DOHH2 (cell line): Measurements from ENCODE around the gene TRPM2.

Experiments
- H3F3A ChIP-seq: fragments of 200-600 bp; sonication (generic), shearing (Covaris generic); 2 replicates; pipeline ENCODE4 v1.6.0; 2016; ENCODE audit warnings: antibody characterized with exemption, mild to moderate bottlenecking; ENCODE audit not compliant: control insufficient read depth, insufficient read depth
- H3K27ac ChIP-seq: fragments of 200-600 bp; sonication (generic); 2 replicates; pipeline ENCODE4 v1.5.1; 2014; ENCODE audit warnings: low read depth, mild to moderate bottlenecking, low read length, moderate library complexity
- H3K27me3 ChIP-seq: fragments of 200-600 bp; sonication (generic); 2 replicates; pipeline ENCODE4 v1.6.1; 2014; ENCODE audit warnings: mild to moderate bottlenecking, low read length, mixed read lengths; ENCODE audit not compliant: control insufficient read depth
- H3K36me3 ChIP-seq: fragments of 200-600 bp; sonication (generic); 2 replicates; pipeline ENCODE4 v1.6.1; 2014; ENCODE audit warnings: mild to moderate bottlenecking, low read length, moderate library complexity, mixed read lengths; ENCODE audit not compliant: control insufficient read depth
- H3K4me1 ChIP-seq: fragments of 200-600 bp; sonication (generic); 2 replicates; pipeline ENCODE4 v1.6.1; 2014; ENCODE audit warnings: mild to moderate bottlenecking, low read length, mixed read lengths; ENCODE audit not compliant: control insufficient read depth
- H3K4me2 ChIP-seq: fragments of 200-600 bp; sonication (generic); 2 replicates; pipeline ENCODE4 v1.6.0; 2014; ENCODE audit warnings: mild to moderate bottlenecking, low read length, moderate library complexity
- H3K4me3 ChIP-seq: fragments of 200-600 bp; sonication (generic); 2 replicates; pipeline ENCODE4 v1.5.1; 2014; ENCODE audit warnings: mild to moderate bottlenecking, low read length, mixed read lengths
- H3K79me2 ChIP-seq: fragments of 200-600 bp; sonication (generic); 2 replicates; pipeline ENCODE4 v1.6.1; 2014; ENCODE audit warnings: mild to moderate bottlenecking, low read length, mixed read lengths; ENCODE audit not compliant: control insufficient read depth
- H3K9me2 ChIP-seq: fragments of 200-600 bp; sonication (generic); replicated peaks from 2 replicates; pipeline ENCODE4 v1.6.1; 2014; ENCODE audit warnings: mild to moderate bottlenecking, low read length, mixed read lengths; ENCODE audit not compliant: control insufficient read depth
- H3K9me3 ChIP-seq: fragments of 200-600 bp; sonication (generic); 2 replicates; pipeline ENCODE4 v1.6.1; 2014; ENCODE audit warnings: antibody characterized with exemption, low read length, mixed read lengths; ENCODE audit not compliant: control insufficient read depth, insufficient read depth
- H4K20me1 ChIP-seq: fragments of 200-600 bp; sonication (generic); 2 replicates; pipeline ENCODE4 v1.6.0; 2014; ENCODE audit warnings: low read depth, mild to moderate bottlenecking, antibody characterized with exemption, low read length, moderate library complexity; ENCODE audit not compliant: control insufficient read depth, insufficient read depth
- CTCF ChIP-seq: fragments of 200-600 bp; sonication (generic); IDR thresholded peaks from one replicate; pipeline ENCODE4 v1.5.1; 2014; ENCODE audit warnings: antibody characterized with exemption, mild to moderate bottlenecking, low read depth, low read length; ENCODE audit not compliant: poor library complexity, severe bottlenecking
- EZH2phosphoT487 ChIP-seq: fragments of 200-600 bp; sonication (generic); IDR thresholded peaks from 2 replicates; pipeline ENCODE4 v1.6.1; 2017; ENCODE audit warnings: borderline replicate concordance, mild to moderate bottlenecking, antibody characterized with exemption, low read length, moderate library complexity, mixed read lengths

Gene TRPM2

GRCh38 chr21:44454747-44455523 is 101.5 kb downstream of the TRPM2 start, which contains the start of gene LRRC3:
Gene LRRC3 (plus strand): TSS chr21:44455510. CDS start chr21:44456645, 1,135 bp downstream.
- Histone ChIP-seq H3K4me2 (no peak within 1 kb of the TSS), H3K9me3 (peaks cover 4% of the 10 kb centered on the region; the same call in 1 of the 2 replicates), H3F3A (no peaks in the 10 kb centered on the region), H3K4me3 (no peak within 1 kb of the TSS), H3K36me3 (no peaks in the 10 kb centered on the region), H3K27ac (no peak within 1 kb of the TSS), H3K4me1 (no peaks in the 10 kb centered on the region), H3K79me2 (no peaks in the 10 kb centered on the region), H4K20me1 (no peaks in the 10 kb centered on the region), H3K9me2 (no peaks in the 10 kb centered on the region), H3K27me3 (no peaks in the 10 kb centered on the region)
- no peak for TF ChIP-seq EZH2phosphoT487
- TF ChIP-seq CTCF: no peak

- no peak overlapping the region for H3K27ac ChIP-seq
- H3K4me1 ChIP-seq: no peaks in the 10 kb centered on the region
- no peaks in the 10 kb centered on the region for H3K9me2 ChIP-seq
- H3K4me3 ChIP-seq: no peak overlapping the region
- no peaks in the 10 kb centered on the region for H3K27me3 ChIP-seq
- H4K20me1 ChIP-seq: no peaks in the 10 kb centered on the region
- no peak overlapping the region for H3K4me2 ChIP-seq
- no peak for TF ChIP-seq CTCF
- no peak for TF ChIP-seq EZH2phosphoT487
- no peaks in the 10 kb centered on the region for H3F3A ChIP-seq
- peaks cover 4% of the 10 kb centered on the region; the same call in 1 of the 2 replicates for H3K9me3 ChIP-seq
- H3K79me2 ChIP-seq: no peaks in the 10 kb centered on the region
- no peaks in the 10 kb centered on the region for H3K36me3 ChIP-seq
These were observed 102.2 kb downstream of the TRPM2 start for GRCh38 chr21:44455524-44456213.

DNA sequence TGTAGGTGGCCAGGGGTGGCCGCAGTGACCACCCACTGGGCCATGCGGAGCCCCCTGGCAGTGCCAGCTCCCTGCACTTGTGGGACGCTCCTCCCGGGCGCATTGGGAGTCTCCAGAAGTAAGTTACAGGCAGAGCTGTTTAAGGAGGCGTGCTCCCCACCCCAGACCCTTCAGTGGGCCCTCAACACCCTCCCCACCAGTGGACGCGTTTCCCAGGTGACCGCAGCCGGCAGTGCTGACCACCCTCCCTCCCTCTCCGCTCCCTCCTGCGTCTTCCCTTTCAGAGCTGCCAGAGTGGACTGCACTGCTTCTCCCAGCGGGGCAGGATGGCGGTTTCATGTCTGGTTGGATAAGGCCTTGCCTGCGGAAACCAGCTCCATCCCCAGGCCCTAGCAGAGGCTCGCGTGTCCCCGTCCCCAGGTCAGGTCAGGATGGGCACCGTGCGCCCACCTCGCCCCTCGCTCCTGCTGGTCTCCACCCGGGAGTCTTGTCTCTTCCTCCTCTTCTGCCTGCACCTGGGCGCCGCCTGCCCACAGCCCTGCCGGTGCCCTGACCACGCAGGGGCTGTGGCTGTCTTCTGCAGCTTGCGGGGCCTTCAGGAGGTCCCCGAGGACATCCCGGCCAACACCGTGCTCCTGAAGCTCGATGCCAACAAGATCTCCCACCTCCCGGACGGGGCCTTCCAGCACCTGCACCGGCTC is 102.9 kb downstream of the TRPM2 start:
- no peak overlapping the region for H3K27ac ChIP-seq
- no peaks in the 10 kb centered on the region for H3K9me2 ChIP-seq
- H3F3A ChIP-seq: no peaks in the 10 kb centered on the region
- TF ChIP-seq CTCF (no peak), EZH2phosphoT487 (no peak)
- no peak overlapping the region for H3K4me2 ChIP-seq
- no peak overlapping the region for H3K4me3 ChIP-seq
- H3K9me3 ChIP-seq: peaks cover 4% of the 10 kb centered on the region; the same call in 1 of the 2 replicates
- H3K4me1 ChIP-seq: no peaks in the 10 kb centered on the region
- no peaks in the 10 kb centered on the region for H3K79me2 ChIP-seq
- no peaks in the 10 kb centered on the region for H4K20me1 ChIP-seq
- no peaks in the 10 kb centered on the region for H3K36me3 ChIP-seq
- no peaks in the 10 kb centered on the region for H3K27me3 ChIP-seq
